Measurements from ENCODE around the gene OLFM4.

The OLFM4 gene

DNA sequence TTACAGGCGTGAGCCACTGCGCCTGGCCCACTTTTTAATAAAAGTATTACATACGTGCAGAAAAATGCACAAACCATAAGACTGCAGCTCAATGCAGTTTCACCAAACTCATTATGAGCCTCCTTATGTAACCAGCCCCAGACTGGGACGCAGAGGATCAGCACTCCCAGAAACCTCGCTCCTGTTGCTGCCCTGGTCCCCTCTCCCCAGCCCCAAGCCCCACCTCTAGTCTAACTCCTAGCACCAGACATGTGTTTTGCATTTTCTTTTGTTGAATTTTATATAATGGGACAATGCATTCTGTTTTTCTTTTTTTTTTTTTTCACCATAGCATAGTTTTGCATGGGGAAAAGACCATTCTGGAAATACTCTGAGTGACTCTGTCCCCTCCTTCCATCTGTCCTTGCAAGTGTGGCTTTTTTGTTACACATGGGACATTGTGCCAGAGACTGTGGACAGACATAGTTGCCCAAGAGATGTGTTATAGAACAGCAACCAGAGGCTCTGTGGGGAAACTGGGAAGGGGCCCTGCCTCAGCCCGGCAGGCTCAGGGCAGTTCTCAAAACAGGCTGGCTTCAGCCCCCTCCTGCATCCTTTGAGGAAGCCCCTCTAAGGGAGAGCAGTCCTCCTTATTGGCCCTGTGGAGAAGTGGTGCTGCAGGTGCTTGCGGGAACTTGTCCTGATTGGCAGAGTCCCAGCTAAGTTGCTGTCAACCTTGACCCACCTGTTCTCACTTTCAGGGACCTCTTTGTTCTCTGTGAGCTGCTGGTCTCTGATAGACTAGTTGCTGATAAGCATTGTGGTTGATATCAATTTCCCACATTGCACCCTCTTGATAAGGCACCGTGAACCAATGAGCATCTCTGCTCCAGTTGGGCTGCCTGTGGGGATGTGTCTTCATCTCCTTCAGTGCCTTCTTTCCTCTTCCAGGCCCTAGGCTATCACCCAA is 13.8 kb upstream of the OLFM4 start:
- no peak for DNase-seq (ENCODE audit: low spot score)

DNA sequence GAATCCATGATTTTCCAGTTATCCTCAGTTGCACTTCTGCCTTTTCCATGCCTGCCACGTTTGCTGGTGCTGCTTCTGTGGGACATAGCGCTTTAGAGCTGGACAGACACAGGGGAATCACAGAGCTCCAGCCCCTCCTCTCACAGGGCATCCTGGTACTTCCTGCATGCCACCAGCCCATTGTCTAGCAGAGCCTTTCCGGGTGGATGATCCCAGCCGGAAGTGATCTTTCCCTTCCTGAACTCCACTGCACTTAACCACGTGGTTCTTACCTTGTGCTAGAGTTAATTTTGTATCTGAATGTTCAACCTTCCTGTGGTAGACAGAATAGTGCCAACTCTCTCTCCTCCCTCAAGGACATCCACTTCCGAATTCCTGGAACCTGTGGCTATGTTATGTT is 12.6 kb upstream of the OLFM4 start:
- DNase-seq (ENCODE audit: low spot score), result no peak

DNA sequence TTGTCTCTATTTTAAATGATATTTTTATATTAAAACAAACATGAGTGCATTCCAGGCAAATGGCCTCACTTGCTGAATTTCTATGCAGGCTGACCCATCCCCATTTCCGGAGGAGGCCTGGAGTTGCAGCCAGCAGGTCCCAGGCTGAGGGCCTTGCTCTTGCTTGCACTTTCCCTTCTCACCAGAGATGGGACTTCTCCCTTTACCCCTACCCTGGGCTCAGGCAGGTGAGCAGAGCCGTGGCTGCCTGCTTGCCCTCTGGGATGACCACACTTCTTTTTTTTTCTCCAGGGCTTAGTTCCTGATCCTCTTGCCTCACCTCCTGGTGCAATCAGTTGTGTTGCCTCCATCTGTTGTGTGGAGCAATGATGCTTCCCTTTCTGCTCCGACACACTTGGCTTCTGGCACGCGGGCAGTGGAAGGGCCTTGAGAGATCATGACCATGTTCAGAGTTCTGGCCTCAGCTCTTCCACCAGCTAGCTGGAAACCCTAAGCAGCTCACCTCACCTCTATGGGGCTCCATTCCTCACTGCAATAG is 11.1 kb upstream of the OLFM4 start:
- DNase-seq (ENCODE audit: low spot score), result no peak

DNA sequence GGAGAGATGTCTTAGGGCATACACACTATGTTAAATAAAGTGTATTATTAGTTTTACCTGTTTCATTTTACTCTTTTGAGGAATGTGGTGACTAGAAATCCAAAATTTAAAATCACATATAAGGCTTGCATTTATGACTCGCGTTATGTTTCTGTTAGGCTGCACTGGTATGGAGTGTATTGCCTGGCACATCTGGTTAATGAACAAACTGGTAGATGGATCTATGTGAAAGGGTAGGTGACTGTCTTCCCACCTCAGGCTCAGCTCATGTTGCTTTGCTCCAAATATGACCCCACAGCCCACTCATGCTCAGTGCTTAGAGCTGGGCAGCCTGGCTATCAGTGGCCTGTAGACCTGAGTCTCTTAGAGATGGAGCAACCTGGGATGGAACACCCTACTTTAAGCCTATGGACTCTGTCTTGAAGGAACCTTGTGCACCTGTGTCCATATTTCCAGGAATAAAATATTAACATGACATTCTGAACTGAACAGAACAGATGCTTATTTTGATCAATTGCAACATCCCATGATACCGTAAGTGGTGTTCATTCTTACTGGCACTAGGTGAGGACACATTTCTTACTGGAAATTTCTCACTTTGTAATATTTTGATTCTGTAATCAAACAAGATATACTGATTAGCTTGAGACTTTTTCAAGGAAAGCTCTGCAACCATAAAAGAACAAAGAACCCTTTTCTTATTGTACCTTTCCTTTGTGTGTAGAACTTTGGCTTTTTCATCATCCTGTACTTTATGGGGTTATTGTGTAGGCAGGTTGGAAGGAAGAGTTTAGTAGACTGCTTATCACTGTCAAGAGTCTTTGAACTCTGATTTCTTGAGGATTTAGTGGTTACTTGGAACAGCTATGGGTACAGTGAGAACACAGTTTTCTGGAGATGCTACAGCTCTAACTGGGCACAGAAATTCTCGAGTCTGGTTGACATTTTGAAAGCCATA is 9.6 kb upstream of the OLFM4 start:
- DNase-seq (ENCODE audit: low spot score), result no peak

DNA sequence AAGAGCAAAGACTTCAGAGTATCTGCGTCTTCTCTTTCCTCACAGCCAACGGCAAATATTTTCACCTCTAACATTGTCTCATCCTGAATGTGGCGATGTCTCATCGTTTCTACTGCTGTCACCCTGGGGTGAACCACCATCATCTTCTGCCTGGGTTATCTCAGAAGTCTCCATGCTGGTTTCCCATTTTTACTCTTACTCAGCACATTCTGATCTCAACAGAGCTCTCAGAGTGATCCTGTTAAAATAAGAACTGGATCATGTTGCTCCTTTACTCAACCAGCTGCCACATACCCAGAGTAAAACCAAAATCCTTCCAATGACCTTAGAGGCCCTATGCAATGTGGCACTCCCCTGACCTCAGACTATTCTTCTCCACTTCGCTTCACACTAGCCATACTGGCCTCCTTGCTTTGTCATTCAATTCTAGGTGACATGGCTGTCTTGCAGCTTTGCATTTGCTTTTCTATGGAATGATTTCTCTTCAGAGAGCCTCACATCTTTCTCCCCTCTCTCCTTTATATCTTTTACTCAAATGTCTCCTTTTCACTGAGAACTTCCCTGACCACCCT is 7.8 kb upstream of the OLFM4 start:
- no peak for DNase-seq (ENCODE audit: low spot score)

DNA sequence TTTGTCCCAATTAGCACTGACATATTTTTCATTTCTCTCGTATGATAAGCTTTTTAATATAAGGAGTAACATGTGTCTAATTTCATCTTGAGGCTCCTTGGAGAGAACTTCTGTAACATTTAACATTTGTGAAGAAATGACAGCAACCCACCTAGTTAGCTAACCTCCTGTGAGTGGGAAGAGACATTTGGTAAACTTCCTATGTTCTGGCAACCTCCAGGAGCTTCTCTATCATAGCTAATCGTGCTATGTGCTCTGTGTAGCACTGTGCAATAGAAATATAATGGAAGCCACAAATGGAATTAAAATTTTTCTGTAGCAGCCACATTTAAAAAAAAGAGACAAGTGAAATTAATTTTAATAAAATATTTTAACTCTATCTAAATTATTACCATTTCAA is 5.4 kb upstream of the OLFM4 start:
- no peak for DNase-seq (ENCODE audit: low spot score)

GRCh38 chr13:53028063-53028462 is 550 bp upstream of the OLFM4 start:
- no peak for DNase-seq (ENCODE audit: low spot score)

- no peak for DNase-seq (ENCODE audit: low spot score)
These were observed 4.2 kb downstream of the OLFM4 start for GRCh38 chr13:53032849-53033248.

- no peak for DNase-seq (ENCODE audit: low spot score)
These were observed 10.4 kb downstream of the OLFM4 start for GRCh38 chr13:53038993-53039392.

GRCh38 chr13:53041968-53042516 is 13.4 kb downstream of the OLFM4 start:
- no peak for DNase-seq (ENCODE audit: low spot score)

DNA sequence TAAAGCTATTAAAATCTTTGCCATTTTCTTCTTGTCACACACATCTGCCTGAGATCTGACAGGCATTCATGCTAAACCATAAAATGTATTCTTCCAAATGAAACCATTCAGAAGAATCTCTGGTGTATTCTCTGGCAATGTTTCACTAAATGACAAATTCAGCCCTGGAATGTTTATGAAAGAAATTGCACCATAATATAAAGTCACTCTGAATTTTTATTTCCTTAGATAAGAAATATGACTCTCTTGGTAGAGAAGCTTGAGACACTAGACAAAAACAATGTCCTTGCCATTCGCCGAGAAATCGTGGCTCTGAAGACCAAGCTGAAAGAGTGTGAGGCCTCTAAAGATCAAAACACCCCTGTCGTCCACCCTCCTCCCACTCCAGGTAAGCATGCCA is 14.3 kb downstream of the OLFM4 start:
- DNase-seq (ENCODE audit: low spot score), result no peak

GRCh38 chr13:53043398-53043797 is 14.8 kb downstream of the OLFM4 start:
- no peak for DNase-seq (ENCODE audit: low spot score)

GRCh38 chr13:53045189-53045588 is 16.6 kb downstream of the OLFM4 start:
- no peak for DNase-seq (ENCODE audit: low spot score)

DNA sequence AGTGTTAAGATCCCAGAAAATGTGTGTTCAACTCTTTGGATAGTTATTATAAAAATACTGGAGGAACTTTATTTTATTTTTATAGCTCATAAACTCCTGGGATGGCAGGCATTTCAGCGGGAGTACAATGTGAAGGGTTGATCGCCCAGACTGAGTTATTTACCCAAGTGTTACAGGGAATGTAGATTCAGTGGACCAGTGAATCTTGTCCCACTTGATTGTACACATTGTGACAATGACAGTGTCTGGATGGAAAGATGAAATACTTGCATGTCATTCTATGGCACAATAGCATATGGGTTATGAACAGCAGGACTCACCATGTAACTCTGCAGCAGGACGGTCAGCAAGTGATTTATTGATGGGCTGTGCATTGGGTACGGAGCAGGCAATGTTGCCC is 20.3 kb downstream of the OLFM4 start:
- DNase-seq (ENCODE audit: low spot score), result no peak

- DNase-seq (ENCODE audit: low spot score), result no peak
These were observed 21.5 kb downstream of the OLFM4 start for GRCh38 chr13:53050151-53050550.

GRCh38 chr13:53052675-53053074 is 24.1 kb downstream of the OLFM4 start:
- no peak for DNase-seq (ENCODE audit: low spot score)

DNA sequence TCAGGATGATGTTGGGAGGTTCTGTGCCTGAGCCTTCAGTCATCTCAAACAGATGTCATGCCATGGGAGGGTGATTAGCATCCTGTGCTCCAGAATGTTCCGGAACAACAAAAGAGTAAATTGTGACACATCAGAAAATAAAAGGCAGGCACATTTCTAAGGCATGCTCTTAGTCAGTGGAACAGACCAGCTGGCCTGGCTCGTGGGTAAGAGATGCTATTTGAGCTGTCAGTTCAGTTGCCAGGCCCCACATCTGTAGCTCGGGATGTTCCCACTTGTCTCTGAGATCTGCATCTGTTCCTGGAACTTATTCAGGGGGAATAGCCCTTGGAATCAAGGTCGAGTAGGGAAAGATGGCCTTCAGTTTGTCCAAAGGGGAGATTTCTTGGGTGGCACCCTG is 26.0 kb downstream of the OLFM4 start:
- DNase-seq (ENCODE audit: low spot score), result no peak

DNA sequence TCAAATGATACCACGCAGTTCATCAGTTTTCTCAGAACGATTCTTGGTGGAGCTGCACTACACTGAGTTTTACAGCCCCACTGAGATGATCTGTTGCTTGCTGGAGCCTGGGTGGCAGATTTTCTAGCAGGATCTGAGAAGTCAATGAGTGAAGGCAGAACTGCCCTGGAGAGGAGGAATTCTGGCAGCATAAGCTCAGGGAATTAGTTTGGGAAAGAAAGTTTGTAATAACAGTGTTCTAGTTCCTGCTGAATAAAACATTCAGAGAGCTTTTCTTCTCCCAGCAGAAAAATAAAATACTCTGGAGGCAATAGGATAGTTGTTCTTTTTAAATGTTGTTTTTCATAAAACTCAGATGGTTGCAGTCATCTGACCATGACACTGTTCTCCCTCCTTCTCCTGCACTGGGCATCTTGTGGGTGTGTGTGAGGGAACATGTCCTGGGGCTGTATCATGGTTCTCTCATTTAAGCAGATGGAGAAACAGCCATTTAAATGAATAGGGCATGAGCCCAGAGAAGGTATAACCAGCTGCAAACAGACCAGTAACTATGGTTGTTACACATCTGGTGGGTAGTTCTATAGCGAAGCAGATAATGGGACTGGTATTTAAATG is 29.6 kb downstream of the OLFM4 start:
- DNase-seq (ENCODE audit: low spot score), result no peak

GRCh38 chr13:53060840-53061490 is 32.4 kb downstream of the OLFM4 start:
- DNase-seq (ENCODE audit: low spot score), result no peak

- DNase-seq (ENCODE audit: low spot score), result no peak
These were observed 36.1 kb downstream of the OLFM4 start for GRCh38 chr13:53064731-53065130.

GRCh38 chr13:53066411-53066810 is 37.8 kb downstream of the OLFM4 start:
- no peak for DNase-seq (ENCODE audit: low spot score)
